Lung (tissue), 12 donors: ENCODE results near the gene PDE3B. TPM values are rescaled to one million over a fixed set of nuclear protein-coding genes. Genes with fewer than 3 reads are reported as not detected.

ENCODE experiments used
- ATAC-seq: fragments of 200-7000 bp; cut with Tn5 transposase; one replicate; pipeline ENCODE4 v1.9.1; 2020; ENCODE audit warnings: moderate number of reproducible peaks; ENCODE audit not compliant: insufficient read depth, low FRiP score
- DNase-seq, 3 donors: peaks; one replicate each; pipeline ENCODE4 v3.0.0-alpha.2; 2013 to 2017
- H3K27ac ChIP-seq, 2 donors: one replicate each; pipeline ENCODE4 v1.5.1; 2013; ENCODE audit warnings: mild to moderate bottlenecking in 2 of 2, moderate library complexity in 2 of 2, control low read depth in 1 of 2, inconsistent platforms in 1 of 2, low read depth in 1 of 2, low read length in 1 of 2
- H3K27me3 ChIP-seq, 3 donors: one replicate each; pipeline ENCODE4 v1.5.1; 2013; ENCODE audit warnings: low read length in 2 of 3; ENCODE audit not compliant: control insufficient read depth in 3 of 3, insufficient read depth in 3 of 3
- H3K36me3 ChIP-seq, 4 donors: one replicate each; pipeline ENCODE4 v1.5.1; 2013; ENCODE audit warnings: low read length in 4 of 4, mild to moderate bottlenecking in 1 of 4, moderate library complexity in 1 of 4; ENCODE audit not compliant: control insufficient read depth in 4 of 4, insufficient read depth in 4 of 4
- H3K4me1 ChIP-seq, 5 donors: one replicate each; pipeline ENCODE4 v1.5.1; 2013; ENCODE audit warnings: low read length in 5 of 5, mild to moderate bottlenecking in 2 of 5, moderate library complexity in 1 of 5; ENCODE audit not compliant: control insufficient read depth in 5 of 5, insufficient read depth in 5 of 5
- H3K4me3 ChIP-seq: one replicate; pipeline ENCODE4 v1.5.1; 2013; ENCODE audit warnings: mild to moderate bottlenecking, control low read depth, moderate library complexity
- H3K9ac ChIP-seq, 2 donors: one replicate each; pipeline ENCODE4 v1.5.1; 2013; ENCODE audit warnings: low read length in 2 of 2, control low read depth in 1 of 2; ENCODE audit not compliant: insufficient read depth in 1 of 2
- H3K9me3 ChIP-seq, 4 donors: one replicate each; pipeline ENCODE4 v1.5.1; 2013; ENCODE audit warnings: low read length in 3 of 4, mild to moderate bottlenecking in 1 of 4, moderate library complexity in 1 of 4; ENCODE audit not compliant: control insufficient read depth in 4 of 4, insufficient read depth in 3 of 4
- WGBS, 2 donors: extraction: QIAGEN DNeasy Blood & Tissue Kit; methylation state at CpG; one replicate each; pipeline ENCODE4 v1.1.7; 2013; 5-methylcytosine and 5-hydroxymethylcytosine counted together
- polyA plus RNA-seq, 2 donors: library from polyadenylated mRNA; stranded (reverse); fragments of 200-250 nt; gene quantifications; one replicate each; pipeline ENCODE4 v1.2.1, GENCODE V29; 2013
- total RNA-seq, 2 donors: library from RNA; depleted of rRNA in 1 of 2; stranded (reverse); fragments of >200 nt in 1 of 2; gene quantifications; one replicate each; pipeline ENCODE4 v1.2.1, GENCODE V29; 2014 to 2021
- TF ChIP-seq, protein P1 (sequence below): IDR thresholded peaks from 2 replicates; pipeline ENCODE4 v1.5.1; 2012; ENCODE audit warnings: mild to moderate bottlenecking; ENCODE audit errors: control extremely low read depth, extremely low read depth
- donor health status: control.
- donor health status: control.
- donor health status: Bipolar disorder and iron deficiency.
- donor health status: healthy.
- donor health status: DM: yes; HTN: yes; CAD: no.

Gene PDE3B
- total and polyA plus RNA-seq, 4 donors, result 3.3 to 79.2 (median 11.5) TPM

DNA sequence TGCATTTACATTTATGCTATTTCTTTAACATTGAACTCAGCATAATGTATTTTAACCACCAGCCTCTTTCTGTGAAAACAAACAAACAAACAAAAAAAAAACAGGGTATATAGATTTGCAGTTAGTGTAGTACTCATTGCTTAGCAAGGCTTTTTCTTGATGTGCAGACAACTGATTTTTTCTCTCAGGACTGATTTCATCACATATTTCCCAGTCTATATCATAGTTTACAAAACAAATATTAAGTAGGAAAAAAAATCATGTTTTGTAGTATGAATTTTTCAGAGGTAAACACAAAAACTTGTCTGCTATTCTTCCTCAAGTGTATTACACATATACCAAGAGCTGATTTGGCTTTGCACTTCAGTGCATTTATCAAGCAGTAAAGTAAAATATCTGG, 123.0 kb downstream of the PDE3B start:
- DNase-seq (peak in 1 of 3 donors; percentile 17), ATAC-seq (no peak)
- Histone ChIP-seq H3K4me1 (peaks cover 0 to 7% (median 0%) of the 10 kb centered on the region in 5 donors), H3K4me3 (no peak overlapping the region), H3K9ac (no peak overlapping the region), H3K27ac (no peak overlapping the region), H3K27me3 (no peaks in the 10 kb centered on the region), H3K36me3 (no peaks in the 10 kb centered on the region), H3K9me3 (no peaks in the 10 kb centered on the region)
- TF ChIP-seq, protein P1, sequence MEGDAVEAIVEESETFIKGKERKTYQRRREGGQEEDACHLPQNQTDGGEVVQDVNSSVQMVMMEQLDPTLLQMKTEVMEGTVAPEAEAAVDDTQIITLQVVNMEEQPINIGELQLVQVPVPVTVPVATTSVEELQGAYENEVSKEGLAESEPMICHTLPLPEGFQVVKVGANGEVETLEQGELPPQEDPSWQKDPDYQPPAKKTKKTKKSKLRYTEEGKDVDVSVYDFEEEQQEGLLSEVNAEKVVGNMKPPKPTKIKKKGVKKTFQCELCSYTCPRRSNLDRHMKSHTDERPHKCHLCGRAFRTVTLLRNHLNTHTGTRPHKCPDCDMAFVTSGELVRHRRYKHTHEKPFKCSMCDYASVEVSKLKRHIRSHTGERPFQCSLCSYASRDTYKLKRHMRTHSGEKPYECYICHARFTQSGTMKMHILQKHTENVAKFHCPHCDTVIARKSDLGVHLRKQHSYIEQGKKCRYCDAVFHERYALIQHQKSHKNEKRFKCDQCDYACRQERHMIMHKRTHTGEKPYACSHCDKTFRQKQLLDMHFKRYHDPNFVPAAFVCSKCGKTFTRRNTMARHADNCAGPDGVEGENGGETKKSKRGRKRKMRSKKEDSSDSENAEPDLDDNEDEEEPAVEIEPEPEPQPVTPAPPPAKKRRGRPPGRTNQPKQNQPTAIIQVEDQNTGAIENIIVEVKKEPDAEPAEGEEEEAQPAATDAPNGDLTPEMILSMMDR, result no peak

DNA sequence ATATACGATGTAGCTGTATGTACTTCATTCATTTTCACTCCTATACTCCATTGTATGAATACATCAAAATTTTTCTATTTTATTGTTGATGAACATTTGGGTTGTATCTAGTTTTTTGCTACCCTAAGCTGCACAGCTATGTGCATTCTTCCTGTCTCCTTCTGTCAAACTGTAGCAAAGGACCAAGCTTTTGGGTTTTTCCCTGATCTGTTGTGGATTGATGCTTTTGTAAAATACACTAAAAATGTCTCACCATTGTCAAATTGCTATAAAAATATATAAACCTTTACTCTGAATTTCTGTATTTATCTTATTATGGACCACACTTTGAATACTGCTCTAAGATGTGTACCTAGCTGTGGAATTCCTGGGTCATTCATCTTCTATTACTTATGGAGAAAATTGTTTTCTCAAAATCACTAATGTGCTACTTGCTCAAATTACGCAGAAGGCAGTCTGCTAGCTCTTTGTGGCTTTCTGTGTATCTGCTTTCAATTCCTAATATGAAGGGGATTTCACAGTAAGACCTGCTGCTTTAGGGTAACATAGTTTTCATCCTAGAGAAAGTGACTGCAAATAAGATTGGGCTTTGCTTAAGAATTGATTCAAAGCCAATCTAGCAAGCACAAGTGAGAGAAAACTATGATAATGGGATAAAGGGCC, 125.1 kb downstream of the PDE3B start:
- H3K27ac ChIP-seq, result no peak overlapping the region
- DNase-seq, result no peak
- WGBS, 2 donors, result 65 to 86% methylated on average over 2 of the region's 2 CpGs
- TF ChIP-seq, protein P1, result no peak
- no peaks in the 10 kb centered on the region for H3K27me3 ChIP-seq
- ATAC-seq, result no peak
- no peak overlapping the region for H3K4me3 ChIP-seq
- H3K9ac ChIP-seq, result no peak overlapping the region
- H3K9me3 ChIP-seq, result no peaks in the 10 kb centered on the region
- H3K4me1 ChIP-seq, result peaks cover 0 to 7% (median 0%) of the 10 kb centered on the region in 5 donors
- no peaks in the 10 kb centered on the region for H3K36me3 ChIP-seq

DNA sequence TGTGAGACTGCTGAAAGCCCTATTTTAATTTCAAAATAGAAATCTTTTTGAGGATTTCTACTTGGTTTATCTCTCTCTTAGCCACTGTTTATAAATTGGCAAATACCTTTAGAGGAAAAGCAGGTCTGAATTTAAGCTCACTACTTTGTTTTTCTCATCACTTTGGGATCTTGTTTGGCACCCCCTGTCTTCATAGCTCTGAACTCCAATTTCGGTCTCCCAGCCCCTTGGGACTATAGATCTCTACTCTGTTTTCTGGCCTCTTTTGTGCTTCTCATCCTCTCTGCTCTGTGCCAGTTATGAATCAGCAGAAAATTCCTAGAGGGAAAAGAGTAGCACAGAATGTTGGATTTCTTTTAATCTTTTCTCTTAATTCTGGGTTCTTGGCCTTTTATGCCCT, 130.2 kb downstream of the PDE3B start:
- H3K9me3 ChIP-seq, result no peaks in the 10 kb centered on the region
- no peak for ATAC-seq
- no peak overlapping the region for H3K27ac ChIP-seq
- H3K4me3 ChIP-seq, result no peak overlapping the region
- peaks cover 0 to 7% (median 3%) of the 10 kb centered on the region in 4 donors for H3K36me3 ChIP-seq
- no peaks in the 10 kb centered on the region for H3K27me3 ChIP-seq
- H3K4me1 ChIP-seq, result no peaks in the 10 kb centered on the region
- 80 to 91% methylated on average over 1 of the region's 1 CpG for WGBS, 2 donors
- no peak for DNase-seq
- TF ChIP-seq, protein P1, result no peak
- no peak overlapping the region for H3K9ac ChIP-seq

DNA sequence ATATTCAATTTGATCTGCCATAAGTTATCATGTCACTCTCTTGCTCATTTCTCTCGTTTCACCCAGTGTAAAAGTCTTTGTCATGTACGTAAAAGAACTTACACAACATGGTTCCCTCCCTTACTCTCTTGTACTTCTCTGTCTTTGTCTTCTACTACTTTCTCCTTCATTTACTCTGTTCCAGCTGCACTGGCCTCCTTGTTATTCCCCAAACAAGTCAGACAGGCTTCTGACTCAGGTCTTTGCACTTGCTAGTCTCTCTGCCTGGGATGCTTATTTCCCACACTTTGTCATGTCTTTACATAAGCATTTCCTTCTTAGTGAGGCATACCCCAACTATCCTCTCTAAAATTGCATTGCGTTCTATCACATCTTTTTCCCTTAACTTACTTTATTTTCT, 131.1 kb downstream of the PDE3B start:
- no peaks in the 10 kb centered on the region for H3K9me3 ChIP-seq
- TF ChIP-seq, protein P1, result no peak

More for the DNA sequence above, 131.1 kb downstream of the PDE3B start:
- H3K27me3 ChIP-seq, result no peaks in the 10 kb centered on the region
- H3K27ac ChIP-seq, result no peak overlapping the region
- WGBS, 2 donors, result 88 to 93% methylated on average over 3 of the region's 3 CpGs
- H3K4me1 ChIP-seq, result no peaks in the 10 kb centered on the region
- H3K9ac ChIP-seq, result no peak overlapping the region
- peaks cover 0 to 7% (median 3%) of the 10 kb centered on the region in 4 donors for H3K36me3 ChIP-seq
- no peak overlapping the region for H3K4me3 ChIP-seq
- DNase-seq, result no peak
- no peak for ATAC-seq
